ACHN (cell line): ENCODE results near the gene WAPL.
A peak's percentile ranks its signal among the peaks of the same experiment; 100 is the strongest.
"Not testable (repeated sequence)": the region's sequence is repeated elsewhere in the genome, so short reads cannot be mapped to it uniquely, and the experiment has no call there.

Source experiments
- DNase-seq: peaks from one replicate; pipeline ENCODE4 v3.0.0-alpha.2; 2015
- in situ Hi-C: cut with HindIII; loops from 2 replicates; pipeline ENCODE4 v1.10.0; 2017; ENCODE audit warnings: low sequenced_read_pairs, low pct_ligation_motif_present, low pct_unique_long_range_greater_than_20kb

Gene WAPL

DNA sequence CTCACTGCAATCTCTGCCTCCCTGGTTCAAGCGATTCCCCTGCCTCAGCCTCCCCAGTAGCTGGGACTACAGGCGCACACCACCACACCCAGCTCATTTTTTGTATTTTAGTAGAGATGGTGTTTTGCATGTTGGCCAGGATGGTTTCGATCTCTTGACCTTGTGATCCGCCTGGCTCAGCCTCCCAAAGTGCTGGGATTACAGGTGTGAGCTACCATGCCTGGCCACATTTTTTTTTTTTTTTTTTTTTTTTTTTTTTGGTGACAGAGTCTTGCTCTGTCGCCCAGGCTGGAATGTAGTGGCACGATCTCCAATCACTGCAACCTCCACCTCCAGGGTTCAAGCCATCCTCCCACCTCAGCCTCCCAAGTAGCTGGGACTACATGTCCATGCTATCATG lies 4.1 kb upstream of the WAPL start:
- DNase-seq, in situ Hi-C loops: not testable (repeated sequence)

GRCh38 chr10:86524225-86524962 lies 2.8 kb upstream of the WAPL start:
- in situ Hi-C loops: no loop called here

GRCh38 chr10:86523348-86523747 lies 1.8 kb upstream of the WAPL start:
- in situ Hi-C loops: no loop called here
- no peak for DNase-seq

More at GRCh38 chr10:86524225-86524962, 2.8 kb upstream of the WAPL start:
- no peak for DNase-seq

GRCh38 chr10:86522510-86522855 lies 891 bp upstream of the WAPL start:
- no peak for DNase-seq

DNA sequence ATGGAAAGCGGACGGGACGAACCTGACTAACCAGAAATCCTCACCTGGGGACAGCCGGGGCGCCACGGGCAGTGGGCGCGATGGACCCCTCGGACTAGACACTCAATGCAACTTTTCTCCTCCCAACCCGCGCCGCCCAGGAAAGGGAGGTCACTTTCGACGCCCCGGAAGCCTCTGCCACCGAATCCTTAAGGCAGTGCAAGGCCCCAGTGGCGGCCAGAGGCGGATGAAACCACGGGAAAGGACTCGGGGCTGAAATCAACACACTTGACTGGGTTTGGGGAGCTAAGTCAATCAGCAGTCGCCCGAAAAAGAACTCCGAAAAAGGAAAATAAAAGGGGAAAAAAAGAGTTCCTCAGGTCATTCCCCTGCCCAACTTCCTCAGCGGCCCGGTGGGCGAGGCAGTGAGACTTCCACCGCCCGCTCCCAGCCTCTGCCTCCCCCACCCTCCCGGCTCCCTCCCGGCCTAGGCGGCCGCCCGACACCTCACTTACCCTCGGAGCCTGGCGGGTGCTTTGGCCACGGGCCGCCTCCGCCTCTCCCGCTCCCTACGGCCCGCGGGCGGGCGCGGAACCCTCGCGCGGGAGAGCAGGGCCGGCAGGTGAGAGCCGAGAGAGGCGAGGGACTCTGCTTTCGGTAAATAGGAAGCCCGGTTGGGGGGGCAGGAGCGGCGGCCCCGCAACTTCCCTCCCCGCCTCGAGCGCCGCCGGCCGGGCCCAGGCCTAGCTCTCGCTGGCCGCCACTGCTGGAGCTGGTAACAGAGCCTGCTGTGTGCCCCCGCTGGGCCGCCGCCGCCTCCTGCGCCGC lies 518 bp downstream of the WAPL start:
- in situ Hi-C loops: no loop called here
- DNase-seq: peak; percentile 78

More at GRCh38 chr10:86522510-86522855, 891 bp upstream of the WAPL start:
- in situ Hi-C loops: no loop called here

GRCh38 chr10:86518781-86519180 lies 2.8 kb downstream of the WAPL start:
- in situ Hi-C loops: no loop called here
- no peak for DNase-seq

- in situ Hi-C loops: no loop called here
- no peak for DNase-seq
Observed at GRCh38 chr10:86512137-86512536, 9.5 kb downstream of the WAPL start.

DNA sequence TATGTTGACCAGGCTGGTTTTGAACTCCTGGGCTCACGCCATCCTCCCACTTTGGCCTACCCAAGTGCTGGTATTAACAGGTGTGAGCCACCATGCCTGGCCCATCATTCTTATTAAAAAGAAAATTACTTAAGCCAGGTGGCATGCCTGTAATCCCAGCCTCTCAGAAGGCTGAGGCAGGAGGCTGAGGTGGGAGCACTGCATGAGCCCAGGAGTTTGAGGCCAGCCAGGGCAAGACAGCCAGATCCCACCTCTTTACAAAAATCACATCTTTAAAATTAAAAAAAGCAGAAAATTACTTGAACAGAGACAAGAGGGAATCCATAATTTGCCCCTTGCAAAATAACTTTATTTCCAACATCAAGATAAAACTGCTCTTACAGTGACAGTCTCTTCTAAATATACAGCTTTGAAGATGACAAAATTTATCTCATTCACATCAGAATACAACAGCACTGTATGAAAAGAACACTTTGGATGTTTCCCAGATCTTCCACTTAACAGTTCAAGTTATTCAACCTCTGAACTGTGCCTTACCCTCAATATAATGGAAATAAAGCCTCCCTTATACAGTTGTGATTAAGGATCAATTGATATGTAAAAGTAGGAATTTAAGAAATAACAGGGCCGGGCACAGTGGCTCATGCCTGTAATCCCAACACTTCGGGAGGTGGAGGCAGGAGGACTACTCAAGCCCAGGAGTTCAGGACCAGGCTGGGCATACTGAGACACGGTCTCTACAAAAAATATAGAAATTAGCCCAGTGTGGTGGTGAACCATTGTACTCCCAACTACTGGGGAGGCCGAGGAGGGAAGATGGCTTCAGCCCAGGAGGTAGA lies 10.3 kb downstream of the WAPL start:
- no peak for DNase-seq
- in situ Hi-C loops: no loop called here

DNA sequence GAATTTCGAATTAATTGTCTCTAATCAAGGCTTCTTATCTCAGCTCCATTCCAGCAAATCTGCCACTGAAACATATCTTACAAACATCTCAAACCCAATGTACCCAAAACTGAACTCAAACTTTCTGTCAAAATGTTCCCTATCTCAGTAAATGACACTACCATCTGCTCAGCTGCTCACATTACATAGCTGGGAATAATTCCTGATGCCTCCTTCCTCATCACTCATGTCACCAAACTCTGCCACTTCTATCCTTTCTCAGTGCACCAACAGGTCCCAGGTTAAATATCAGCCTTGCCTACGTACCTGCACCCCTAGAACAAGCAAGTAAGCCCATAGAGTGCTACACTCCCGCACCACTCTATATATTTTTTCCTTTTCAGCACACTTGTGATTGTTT lies 12.4 kb downstream of the WAPL start:
- in situ Hi-C loops: no loop called here
- DNase-seq: no peak

DNA sequence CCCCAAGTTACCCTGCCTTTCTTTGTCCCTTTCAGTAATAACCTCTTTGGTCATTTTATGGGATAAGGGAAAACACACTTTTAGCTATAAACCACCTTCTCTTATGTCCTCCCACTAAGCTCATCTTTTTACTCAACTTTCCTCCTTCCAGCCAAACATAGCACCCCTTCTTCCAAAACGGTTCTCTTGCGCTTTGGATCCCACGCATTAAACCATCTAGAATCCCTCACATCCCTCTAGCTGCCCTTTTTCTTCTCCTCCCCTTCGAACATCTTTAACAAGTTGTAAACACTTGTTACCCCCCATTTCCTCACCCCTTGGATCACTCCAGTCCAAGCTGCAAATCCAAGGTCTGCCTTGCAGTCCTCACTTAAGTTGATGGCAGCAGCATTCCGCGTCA lies 13.4 kb downstream of the WAPL start:
- in situ Hi-C loops: no loop called here
- no peak for DNase-seq

DNA sequence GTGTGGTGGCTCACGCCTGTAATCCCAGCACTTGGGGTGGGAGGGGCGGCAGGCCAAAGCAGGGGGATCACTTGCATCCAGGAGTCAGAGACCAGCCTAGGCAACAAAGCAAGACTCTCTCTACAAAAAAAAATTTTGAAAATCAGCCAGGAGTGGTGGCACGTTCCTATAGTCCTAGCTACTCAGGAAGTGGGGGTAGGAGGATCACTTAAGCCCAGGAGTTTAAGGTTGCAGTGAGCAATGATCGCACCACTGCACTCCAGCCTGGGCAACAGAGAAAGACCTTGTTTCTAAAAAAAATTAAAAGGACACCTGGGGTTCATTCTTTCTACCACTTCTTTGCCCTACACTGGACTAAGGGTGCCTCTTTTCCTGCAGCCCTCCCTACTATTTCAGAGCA lies 15.1 kb downstream of the WAPL start:
- no peak for DNase-seq
- in situ Hi-C loops: no loop called here

DNA sequence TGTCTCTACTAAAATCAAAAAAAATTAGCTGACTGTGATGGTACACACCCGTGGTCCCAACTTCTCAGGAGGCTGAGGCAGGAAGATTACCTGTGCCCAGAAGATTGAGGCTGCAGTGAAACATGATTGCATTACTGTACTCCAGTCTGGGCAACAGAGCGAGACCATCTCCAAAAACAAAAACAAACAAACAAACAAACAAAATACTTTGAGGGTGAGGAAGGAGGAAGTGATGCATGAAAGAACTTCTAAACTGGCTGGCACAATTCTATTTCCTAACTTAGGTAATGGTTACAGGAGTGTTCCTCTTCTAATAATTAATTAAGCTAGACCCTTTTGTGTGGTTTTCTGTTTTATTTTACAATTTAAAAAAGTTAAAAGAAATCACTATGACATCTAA lies 15.5 kb downstream of the WAPL start:
- no peak for DNase-seq
- in situ Hi-C loops: no loop called here

DNA sequence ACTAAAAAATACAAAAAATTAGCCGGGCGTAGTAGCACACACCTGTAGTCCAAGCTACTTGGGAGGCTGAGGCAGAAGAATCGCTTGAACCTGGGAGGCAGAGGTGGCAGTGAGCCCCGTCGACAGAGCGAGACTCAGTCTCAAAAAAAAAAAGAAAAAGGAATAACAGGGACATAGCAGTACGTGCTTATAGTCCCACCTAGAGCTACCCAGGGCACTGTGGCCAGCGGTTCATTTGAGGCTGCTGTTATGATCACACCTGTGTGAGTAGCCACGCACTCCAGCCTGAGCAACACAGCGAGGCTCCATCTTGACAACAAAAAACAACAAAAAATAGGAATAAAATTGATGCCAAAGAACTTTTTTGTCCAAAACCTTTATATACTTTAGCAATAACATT lies 17.1 kb downstream of the WAPL start:
- no peak for DNase-seq
- in situ Hi-C loops: no loop called here

DNA sequence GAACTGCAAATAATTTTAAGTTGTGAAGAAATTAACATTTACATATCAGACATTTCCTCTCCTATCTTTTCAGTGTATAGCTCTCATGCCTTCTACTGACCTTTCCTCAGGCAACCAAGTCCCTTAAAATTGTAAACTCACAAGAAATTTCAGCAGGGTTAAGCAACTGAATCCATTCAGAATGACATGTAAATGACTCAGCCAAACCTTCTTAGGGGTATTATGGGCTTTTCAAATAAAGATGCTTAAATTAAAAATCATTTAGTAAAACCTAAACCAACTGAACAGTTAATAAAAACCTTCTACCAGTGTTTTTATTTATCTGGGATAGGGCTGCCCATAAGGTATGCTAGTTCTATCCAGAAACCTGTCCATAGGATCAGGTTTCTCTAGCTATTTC lies 20.7 kb downstream of the WAPL start:
- no peak for DNase-seq
- in situ Hi-C loops: no loop called here

DNA sequence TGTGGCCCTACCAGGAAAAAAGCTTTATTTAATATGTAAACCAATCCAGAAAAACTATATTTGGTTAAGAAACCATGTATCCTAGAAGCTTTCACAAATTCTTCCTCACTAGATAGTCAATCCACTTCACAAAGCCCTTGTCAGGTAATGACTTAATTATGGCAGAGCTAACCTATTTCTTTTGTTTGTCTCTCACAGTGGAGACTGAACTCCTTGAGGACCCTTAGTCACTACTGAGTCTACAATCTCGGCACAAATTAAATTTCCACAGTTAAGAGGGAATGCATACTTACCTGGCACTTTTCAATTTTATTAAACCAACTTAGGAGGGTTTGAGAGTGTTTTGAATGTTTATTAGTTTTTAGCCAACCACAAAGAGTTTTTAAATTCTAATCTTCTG lies 23.0 kb downstream of the WAPL start:
- in situ Hi-C loops: no loop called here
- DNase-seq: no peak

DNA sequence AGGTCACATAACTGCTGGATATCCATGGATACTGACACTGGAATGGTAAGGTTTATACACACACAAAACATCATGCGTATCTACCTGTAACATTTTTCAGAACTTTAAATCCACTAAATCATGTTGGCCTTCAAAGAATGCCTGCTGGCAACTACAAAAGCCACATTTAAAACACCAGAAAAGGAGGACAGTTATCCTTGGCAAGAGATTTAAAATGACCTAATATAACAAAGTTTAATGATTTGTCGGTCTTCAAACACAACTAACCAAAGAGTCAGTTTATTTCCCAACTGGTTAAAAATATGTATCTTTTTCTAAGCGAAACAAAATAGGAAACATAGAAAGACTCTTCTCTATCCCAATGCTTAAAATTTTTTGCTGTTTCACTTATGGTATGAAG lies 24.0 kb downstream of the WAPL start:
- in situ Hi-C loops: no loop called here
- DNase-seq: no peak

DNA sequence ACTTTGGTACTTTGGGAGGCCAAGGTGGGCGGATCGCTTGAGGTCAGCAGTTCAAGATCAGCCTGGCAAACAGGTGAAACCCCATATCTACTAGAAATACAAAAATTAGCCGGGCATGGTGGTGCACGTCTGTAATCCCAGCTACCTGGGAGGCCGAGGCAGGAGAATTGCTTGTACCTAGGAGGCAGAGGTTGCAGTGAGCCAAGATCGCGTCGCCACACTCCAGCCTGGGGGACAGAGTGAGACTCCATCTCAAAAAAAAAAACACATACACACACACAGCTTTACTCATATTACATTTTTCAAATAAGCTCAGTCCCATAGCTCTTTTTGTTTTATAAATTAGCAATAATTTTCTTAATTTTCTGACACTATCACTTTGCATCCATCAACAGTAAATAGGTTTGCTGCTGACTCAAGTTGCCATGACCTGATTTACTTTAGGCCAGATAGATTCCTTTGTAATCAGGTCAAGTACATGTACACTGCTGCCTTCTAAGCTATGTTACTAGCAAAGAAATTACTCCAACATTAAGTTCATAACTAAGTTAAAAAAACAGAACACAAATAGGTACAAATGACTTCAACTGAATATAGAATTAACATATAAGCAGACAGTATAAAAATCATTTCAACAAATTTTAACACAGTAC lies 31.5 kb downstream of the WAPL start:
- in situ Hi-C loops: no loop called here
- no peak for DNase-seq

GRCh38 chr10:86489071-86489810 lies 32.4 kb downstream of the WAPL start:
- in situ Hi-C loops: no loop called here
- DNase-seq: no peak
